HEK293 (cell line): Measurements from ENCODE around the gene RPS28.

Source experiments
- ZBTB8A ChIP-seq: fragments of 450-650 bp; formaldehyde crosslinking; IDR thresholded peaks from 2 replicates; pipeline ENCODE4 v1.5.1; 2016; ENCODE audit warnings: missing biosample characterization, missing genetic modification characterization
- ZNF544 ChIP-seq: fragments of 450-650 bp; formaldehyde crosslinking; IDR thresholded peaks from 2 replicates; pipeline ENCODE4 v1.5.0; 2017; ENCODE audit warnings: missing biosample characterization, missing genetic modification characterization
- ZNF639 ChIP-seq: fragments of 450-650 bp; formaldehyde crosslinking; IDR thresholded peaks from 2 replicates; pipeline ENCODE4 v1.5.1; 2016; ENCODE audit warnings: missing biosample characterization, missing genetic modification characterization

- TF ChIP-seq ZNF639 (tag by site-specific recombination) (no peak), ZNF544 (tag by site-specific recombination) (no peak), ZBTB8A (no peak)
Measured at GRCh38 chr19:8307400-8307964, 13.8 kb upstream of the RPS28 start.
